Psoas muscle (tissue), 8 donors: ENCODE results near the gene RAD1. TPM values are rescaled to one million over a fixed set of nuclear protein-coding genes. Genes with fewer than 3 reads are reported as not detected.

Experiments
- ATAC-seq, 4 donors: fragments of 200-7000 bp; cut with Tn5 transposase; one replicate each; pipeline ENCODE4 v1.9.1; 2020; ENCODE audit warnings: moderate library complexity in 3 of 4, mild to moderate bottlenecking in 2 of 4
- DNase-seq, 2 donors: peaks; one replicate each; pipeline ENCODE4 v3.0.0-alpha.2; 2020
- H3K27ac ChIP-seq: fragments of 200-600 bp; one replicate; pipeline ENCODE4 v1.8.0; 2022
- H3K27me3 ChIP-seq, 3 donors: fragments of 200-600 bp in 1 of 3; one replicate each; pipeline versions ENCODE4 v1.6.1 to v1.8.0; 2013 to 2022; ENCODE audit warnings: low read length in 2 of 3, mild to moderate bottlenecking in 2 of 3, moderate library complexity in 1 of 3; ENCODE audit not compliant: insufficient read depth in 3 of 3
- H3K36me3 ChIP-seq, 2 donors: fragments of 200-600 bp in 1 of 2; one replicate each; pipeline versions ENCODE4 v1.6.1 to v1.8.0; 2013 to 2022; ENCODE audit warnings: low read depth in 1 of 2, mild to moderate bottlenecking in 1 of 2, moderate library complexity in 1 of 2; ENCODE audit not compliant: insufficient read depth in 1 of 2
- H3K4me1 ChIP-seq: fragments of 200-600 bp; one replicate; pipeline ENCODE4 v1.8.0; 2022
- H3K4me3 ChIP-seq: fragments of 200-600 bp; one replicate; pipeline ENCODE4 v1.8.0; 2022; ENCODE audit warnings: mild to moderate bottlenecking
- H3K9me3 ChIP-seq: fragments of 200-600 bp; one replicate; pipeline ENCODE4 v1.8.0; 2022
- CTCF ChIP-seq: fragments of 200-600 bp; IDR thresholded peaks from one replicate; pipeline ENCODE4 v1.8.0; 2022; ENCODE audit warnings: antibody characterized with exemption
- WGBS, 3 donors: extraction: QIAGEN DNeasy Blood & Tissue Kit; methylation state at CpG; one replicate each; pipeline versions ENCODE4 v1.1.6 to v1.1.7; 2013; 5-methylcytosine and 5-hydroxymethylcytosine counted together
- intact Hi-C, 2 donors: fragments of 100-400 bp; cut with DNase I; formaldehyde crosslinking; loops; one replicate each; pipeline versions ENCODE4 v1.11.0 to v1.14.2; 2022
- polyA plus RNA-seq, 3 donors: library from polyadenylated mRNA; stranded (reverse); fragments of 200-250 nt; gene quantifications; one replicate each; pipeline ENCODE4 v1.2.3, GENCODE V29; 2013
- total RNA-seq, 4 donors: library from RNA; stranded (reverse); fragmentation: NEBNext Ultra II Directional in 2 of 4; extraction: Animal tissue kit (Norgen Biotek cat#: 25700) in 2 of 4; gene quantifications; one replicate each; pipeline versions ENCODE4 v1.2.1 to v1.2.4, GENCODE V29; 2021 to 2023
- donor health status: healthy with polysubstance abuse.
- donor health status: DM: no; HTN: no; CAD: no; lungs with moderate emphysema.
- donor health status: Bipolar disorder and iron deficiency.
- donor health status: healthy.
- donor health status: DM: yes; HTN: yes; CAD: no.
- donor health status: DM: no; HTN: no; CAD: no.
- donor health status: DM: no; HTN: no; CAD: no.
- donor health status: DM: yes; HTN: yes; CAD: no.

RAD1 gene
- total and polyA plus RNA-seq, 7 donors: 15.8 to 43.1 (median 18.2) TPM

DNA sequence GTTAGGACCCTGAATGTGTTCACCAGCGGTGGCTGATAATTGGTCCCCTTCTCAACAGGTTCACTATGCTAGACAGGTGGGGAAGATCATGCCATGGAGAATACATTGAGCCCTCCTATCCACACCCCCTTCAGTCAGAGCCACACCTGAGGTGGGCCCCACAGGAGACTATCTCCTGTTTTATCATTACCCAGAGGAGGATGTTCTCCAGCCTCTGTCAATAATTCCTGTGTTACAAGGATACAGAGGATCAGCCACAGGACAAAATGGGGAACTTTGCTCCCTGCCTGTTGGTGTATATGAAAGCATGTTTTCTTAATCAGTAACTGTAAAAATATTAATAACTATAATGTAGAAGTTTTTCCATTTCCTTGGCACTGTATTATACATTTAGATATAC, 25.9 kb downstream of the RAD1 start:
- no peak for ATAC-seq
- Histone ChIP-seq H3K4me3 (no peak overlapping the region), H3K4me1 (no peaks in the 10 kb centered on the region), H3K9me3 (no peaks in the 10 kb centered on the region), H3K27me3 (no peaks in the 10 kb centered on the region), H3K27ac (no peak overlapping the region), H3K36me3 (no peaks in the 10 kb centered on the region)
- WGBS, 3 donors: 94 to 95% (median 94%) methylated on average over 1 of the region's 1 CpG
- intact Hi-C loops: no loop called here
- DNase-seq: no peak
- no peak for TF ChIP-seq CTCF

- H3K4me1 ChIP-seq: no peaks in the 10 kb centered on the region
- DNase-seq: no peak
- H3K9me3 ChIP-seq: no peaks in the 10 kb centered on the region
- WGBS, 3 donors: 70 to 78% (median 76%) methylated on average over 3 of the region's 3 CpGs
- no peak overlapping the region for H3K27ac ChIP-seq
- H3K27me3 ChIP-seq: no peaks in the 10 kb centered on the region
- no peak for ATAC-seq
- H3K4me3 ChIP-seq: no peak overlapping the region
- H3K36me3 ChIP-seq: no peaks in the 10 kb centered on the region
- TF ChIP-seq CTCF: no peak
- intact Hi-C loops: no loop called here
Observed at GRCh38 chr5:34886392-34887119, 28.7 kb downstream of the RAD1 start.

DNA sequence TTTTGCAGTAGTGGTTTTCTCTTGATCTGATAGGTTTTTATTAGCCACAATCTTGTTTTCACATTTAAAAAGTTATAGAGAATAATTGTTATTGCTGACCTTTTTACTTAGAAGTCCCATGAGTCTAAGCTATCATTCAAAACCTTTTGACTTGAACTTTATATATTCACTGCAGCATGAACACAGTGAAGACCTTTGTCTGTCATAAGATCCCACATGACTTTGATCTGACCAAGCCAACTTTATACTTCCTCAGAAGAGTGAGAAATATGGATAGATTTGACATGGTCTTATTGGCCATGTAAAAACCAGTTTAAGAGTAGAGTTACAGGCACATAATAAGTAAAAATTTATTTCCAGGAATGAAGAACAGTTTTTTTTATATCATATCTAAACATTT, 34.1 kb downstream of the RAD1 start:
- intact Hi-C loops: no loop called here
- Histone ChIP-seq H3K9me3 (peaks cover 2% of the 10 kb centered on the region), H3K27me3 (no peaks in the 10 kb centered on the region), H3K27ac (no peak overlapping the region), H3K4me3 (no peak overlapping the region), H3K36me3 (no peaks in the 10 kb centered on the region), H3K4me1 (no peaks in the 10 kb centered on the region)
- ATAC-seq: no peak
- no peak for DNase-seq
- TF ChIP-seq CTCF: no peak

DNA sequence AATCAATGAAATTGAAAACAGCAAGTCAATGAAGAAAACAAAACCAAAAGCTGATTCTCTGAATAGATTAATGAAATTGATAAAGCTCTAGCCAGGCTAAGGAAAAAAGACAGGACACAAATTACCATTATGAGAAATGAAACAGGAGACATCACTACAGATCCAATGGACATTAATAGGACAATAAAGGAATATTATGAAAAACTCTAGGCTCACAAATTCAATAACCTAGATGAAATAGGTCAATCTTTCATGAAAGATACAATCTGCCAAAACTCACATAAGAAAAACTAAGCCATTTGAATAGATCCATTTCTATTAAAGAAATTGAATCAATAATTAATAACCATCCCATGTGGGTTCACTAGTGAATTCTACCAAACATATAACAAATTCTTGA, 39.0 kb downstream of the RAD1 start:
- intact Hi-C loops: no loop called here
- ATAC-seq: no peak
- H3K36me3 ChIP-seq: no peaks in the 10 kb centered on the region
- H3K4me1 ChIP-seq: no peaks in the 10 kb centered on the region
- H3K9me3 ChIP-seq: peaks cover 3% of the 10 kb centered on the region
- TF ChIP-seq CTCF: no peak
- H3K4me3 ChIP-seq: no peak overlapping the region
- H3K27ac ChIP-seq: no peak overlapping the region
- no peaks in the 10 kb centered on the region for H3K27me3 ChIP-seq
- no peak for DNase-seq

DNA sequence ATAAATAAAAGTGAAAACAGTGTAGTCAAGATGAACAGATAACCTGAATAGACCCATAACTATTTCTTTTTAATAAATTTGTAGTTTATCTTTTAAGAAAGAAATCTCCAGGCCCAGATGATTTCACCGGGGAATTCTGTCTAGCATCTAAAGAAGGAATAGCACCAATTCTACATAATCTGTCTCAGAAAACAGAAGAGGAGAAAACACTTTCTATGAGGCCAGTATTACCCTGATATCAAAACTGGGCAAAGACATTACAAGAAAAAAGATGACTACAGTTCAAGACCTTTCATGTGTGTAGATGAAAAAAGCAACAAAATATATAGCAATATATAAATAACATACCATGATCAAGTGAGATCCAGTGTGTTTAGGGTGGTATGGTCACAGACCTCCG, 44.9 kb downstream of the RAD1 start:
- DNase-seq (no peak), ATAC-seq (no peak)
- H3K27me3 ChIP-seq: no peaks in the 10 kb centered on the region
- no peaks in the 10 kb centered on the region for H3K36me3 ChIP-seq
- H3K4me1 ChIP-seq: no peaks in the 10 kb centered on the region
- intact Hi-C loops: no loop called here
- 88 to 95% (median 90%) methylated on average over 2 of the region's 2 CpGs for WGBS, 3 donors
- H3K27ac ChIP-seq: no peak overlapping the region
- H3K9me3 ChIP-seq: no peaks in the 10 kb centered on the region
- H3K4me3 ChIP-seq: no peak overlapping the region
- no peak for TF ChIP-seq CTCF
